ENCODE data around the gene MS4A3.

DNA sequence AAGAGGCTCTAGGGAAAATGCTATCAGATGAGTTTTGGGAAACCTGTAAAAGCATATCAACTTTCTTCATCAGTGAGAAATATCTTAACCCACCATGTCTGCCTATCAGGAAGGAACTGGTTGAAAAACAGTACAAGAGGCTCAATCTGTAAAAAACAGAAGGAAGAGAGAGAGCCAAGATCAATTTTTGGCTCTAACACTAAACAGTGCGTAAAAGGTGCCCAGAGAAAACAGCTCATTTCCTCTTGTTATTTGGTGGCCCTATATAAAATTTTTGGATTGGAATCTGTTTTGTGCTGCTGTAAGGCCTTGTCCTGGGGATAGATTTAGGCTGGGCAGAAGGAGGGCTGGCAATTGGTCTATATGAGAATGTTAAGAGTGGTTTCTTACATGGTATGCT lies 44.1 kb downstream of the MS4A3 start:
- TF ChIP-seq EZH2 (IDR thresholded peaks at IDR 0.05; ENCODE audit: low read length, unreplicated experiment) (no peak), EZH2phosphoT487 (IDR thresholded peaks at IDR 0.05; ENCODE audit: borderline replicate concordance, low read length) (no peak)
- TF ChIP-seq, protein P1, sequence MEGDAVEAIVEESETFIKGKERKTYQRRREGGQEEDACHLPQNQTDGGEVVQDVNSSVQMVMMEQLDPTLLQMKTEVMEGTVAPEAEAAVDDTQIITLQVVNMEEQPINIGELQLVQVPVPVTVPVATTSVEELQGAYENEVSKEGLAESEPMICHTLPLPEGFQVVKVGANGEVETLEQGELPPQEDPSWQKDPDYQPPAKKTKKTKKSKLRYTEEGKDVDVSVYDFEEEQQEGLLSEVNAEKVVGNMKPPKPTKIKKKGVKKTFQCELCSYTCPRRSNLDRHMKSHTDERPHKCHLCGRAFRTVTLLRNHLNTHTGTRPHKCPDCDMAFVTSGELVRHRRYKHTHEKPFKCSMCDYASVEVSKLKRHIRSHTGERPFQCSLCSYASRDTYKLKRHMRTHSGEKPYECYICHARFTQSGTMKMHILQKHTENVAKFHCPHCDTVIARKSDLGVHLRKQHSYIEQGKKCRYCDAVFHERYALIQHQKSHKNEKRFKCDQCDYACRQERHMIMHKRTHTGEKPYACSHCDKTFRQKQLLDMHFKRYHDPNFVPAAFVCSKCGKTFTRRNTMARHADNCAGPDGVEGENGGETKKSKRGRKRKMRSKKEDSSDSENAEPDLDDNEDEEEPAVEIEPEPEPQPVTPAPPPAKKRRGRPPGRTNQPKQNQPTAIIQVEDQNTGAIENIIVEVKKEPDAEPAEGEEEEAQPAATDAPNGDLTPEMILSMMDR (conservative IDR thresholded peaks at IDR 0.05; ENCODE audit: low read depth, low read length), result no peak
